K562 (cell line): ENCODE results near the gene ANAPC5. TPM values are rescaled to one million over a fixed set of nuclear protein-coding genes. Genes with fewer than 3 reads are reported as not detected.

Source experiments
- BCL6 ChIP-seq: fragments of 250-450 bp; sonication (Bioruptor Pico); IDR thresholded peaks from 2 replicates; pipeline ENCODE4 v1.4.0; 2020
- CC2D1A ChIP-seq: fragments of 450-650 bp; IDR thresholded peaks from 2 replicates; pipeline ENCODE4 v1.6.1; 2017; ENCODE audit warnings: mild to moderate bottlenecking
- CTCF ChIP-seq, 3 experiments: IDR thresholded peaks in 2 of 3; conservative IDR thresholded peaks in 1 of 3; 2 replicates each; pipeline ENCODE4 v1.5.1; 2011 to 2012; ENCODE audit warnings: low read length in 3 of 3, mild to moderate bottlenecking in 3 of 3, control low read depth in 2 of 3, improper control_type of control experiment in 1 of 3, inconsistent platforms in 1 of 3, low read depth in 1 of 3, mixed read lengths in 1 of 3, moderate library complexity in 1 of 3; ENCODE audit not compliant: insufficient read depth in 2 of 3
- CXXC5 ChIP-seq: fragments of 250-450 bp; sonication (Bioruptor Pico); IDR thresholded peaks from 2 replicates; pipeline ENCODE4 v1.8.0; 2022; ENCODE audit warnings: inconsistent platforms, mild to moderate bottlenecking, moderate library complexity
- ETV1 ChIP-seq: fragments of 450-650 bp; conservative IDR thresholded peaks from 2 replicates; pipeline ENCODE4 v1.6.1; 2016; ENCODE audit warnings: missing genetic modification characterization, control low read depth, low read depth, missing compliant biosample characterization
- FOXM1 ChIP-seq, 2 experiments: fragments of 450-650 bp in 1 of 2; sonication (generic) in 1 of 2; formaldehyde crosslinking in 1 of 2; IDR thresholded peaks; 2 replicates each; pipeline versions ENCODE4 v1.6.1 to v1.9.0; 2017 to 2022; ENCODE audit warnings: low read depth in 2 of 2, mild to moderate bottlenecking in 2 of 2, missing genetic modification reagents in 1 of 2, moderate library complexity in 1 of 2
- IRF2 ChIP-seq: sonication (generic); formaldehyde crosslinking; IDR thresholded peaks from 2 replicates; pipeline ENCODE4 v1.8.1; 2022; ENCODE audit warnings: mild to moderate bottlenecking, missing genetic modification reagents
- JUN ChIP-seq, 2 experiments: sonication (generic) in 1 of 2; formaldehyde crosslinking in 1 of 2; IDR thresholded peaks; 2 replicates each; pipeline versions ENCODE4 v1.6.1 to v1.8.0; 2012 to 2022; ENCODE audit warnings: borderline replicate concordance in 2 of 2, mild to moderate bottlenecking in 2 of 2, improper control_type of control experiment in 1 of 2, low read depth in 1 of 2, low read length in 1 of 2, missing genetic modification reagents in 1 of 2
- JUND ChIP-seq, 2 experiments: IDR thresholded peaks; 2 replicates in 1 of 2; 3 replicates in 1 of 2; pipeline ENCODE4 v1.6.1; 2011; ENCODE audit warnings: borderline replicate concordance in 2 of 2, low read depth in 2 of 2, low read length in 2 of 2, improper control_type of control experiment in 1 of 2, missing biosample characterization in 1 of 2, missing genetic modification characterization in 1 of 2, missing genetic modification reagents in 1 of 2
- KDM4B ChIP-seq, 2 experiments: fragments of 450-650 bp in 1 of 2; sonication (generic) in 1 of 2; IDR thresholded peaks; 2 replicates each; pipeline ENCODE4 v1.6.1; 2016 to 2017; ENCODE audit warnings: borderline replicate concordance in 2 of 2, antibody characterized with exemption in 1 of 2, low read depth in 1 of 2, mild to moderate bottlenecking in 1 of 2
- MCM5 ChIP-seq: fragments of 450-650 bp; IDR thresholded peaks from 2 replicates; pipeline ENCODE4 v1.6.1; 2016; ENCODE audit warnings: low read depth
- MTA3 ChIP-seq: fragments of 450-650 bp; formaldehyde crosslinking; IDR thresholded peaks from 2 replicates; pipeline ENCODE4 v1.6.1; 2017; ENCODE audit warnings: mild to moderate bottlenecking, borderline replicate concordance
- MYC ChIP-seq, 2 experiments: fragments of 250-450 bp in 1 of 2; sonication (Bioruptor Pico) in 1 of 2; IDR thresholded peaks; 2 replicates each; pipeline versions ENCODE4 v1.5.1 to v1.6.1; 2012 to 2021; ENCODE audit warnings: low read depth in 2 of 2, borderline replicate concordance in 1 of 2, improper control_type of control experiment in 1 of 2, low read length in 1 of 2, mild to moderate bottlenecking in 1 of 2, moderate library complexity in 1 of 2
- RCOR1 ChIP-seq, 2 experiments: IDR thresholded peaks; 2 replicates each; pipeline ENCODE4 v1.6.1; 2012; ENCODE audit warnings: low read depth in 2 of 2, low read length in 2 of 2, borderline replicate concordance in 1 of 2, improper control_type of control experiment in 1 of 2
- SIN3A ChIP-seq, 2 experiments: fragments of 150-350 bp in 1 of 2; IDR thresholded peaks; 2 replicates each; pipeline ENCODE4 v1.6.1; 2011 to 2016; ENCODE audit warnings: borderline replicate concordance in 2 of 2, low read depth in 2 of 2, low read length in 2 of 2, mild to moderate bottlenecking in 2 of 2, moderate library complexity in 2 of 2; ENCODE audit not compliant: control insufficient read depth in 1 of 2
- TAF7 ChIP-seq: fragments of 450-650 bp; IDR thresholded peaks from 2 replicates; pipeline ENCODE4 v1.6.1; 2016; ENCODE audit warnings: missing genetic modification characterization, missing compliant biosample characterization
- USF1 ChIP-seq: sonication (generic); formaldehyde crosslinking; IDR thresholded peaks from 2 replicates; pipeline ENCODE4 v1.9.0; 2022; ENCODE audit warnings: mild to moderate bottlenecking, missing genetic modification reagents
- XRCC5 ChIP-seq: fragments of 200-400 bp; formaldehyde crosslinking; IDR thresholded peaks from 2 replicates; pipeline ENCODE4 v1.6.1; 2017; ENCODE audit warnings: low read depth, mild to moderate bottlenecking, low read length
- ZNF24 ChIP-seq: fragments of 450-650 bp; IDR thresholded peaks from 2 replicates; pipeline ENCODE4 v1.6.1; 2016
- polyA plus RNA-seq, 8 experiments: library from polyadenylated mRNA; depleted of rRNA in 4 of 8; stranded (reverse) in 5 of 8; unstranded in 3 of 8; fragments of >200 nt; fragmentation: Nextera tagmentation in 2 of 8; fragmentation: Illumina TruSeq in 1 of 8; extraction: Ambion mirVana in 2 of 8; extraction: Trizol in 1 of 8; gene quantifications; 2 replicates each; pipeline versions ENCODE4 v1.2.1 to v1.2.3, GENCODE V29; 2011 to 2014; ENCODE audit warnings: inconsistent platforms in 1 of 8, missing spikeins in 1 of 8
- total RNA-seq, 7 experiments: library from RNA; depleted of rRNA in 6 of 7; stranded (reverse); fragments of >200 nt in 6 of 7; fragmentation: Illumina TruSeq in 2 of 7; extraction: Trizol in 2 of 7; gene quantifications; 2 replicates each; pipeline versions ENCODE4 v1.2.1 to v1.2.3, GENCODE V29; 2011 to 2021; ENCODE audit warnings: low replicate concordance in 1 of 7
- TF ChIP-seq, protein P1 (sequence below): sonication (generic); formaldehyde crosslinking; IDR thresholded peaks from 2 replicates; pipeline ENCODE4 v1.8.0; 2022; ENCODE audit warnings: mild to moderate bottlenecking, missing genetic modification reagents

The ANAPC5 gene
- total and polyA plus RNA-seq, 9 of the 15 experiments (the other 6 are each of a cell fraction or from before 2014, with no cell fraction given) = 136 to 315 (median 197) TPM

- TF ChIP-seq MYC (IDR thresholded peaks at IDR 0.05; ENCODE audit: low read depth, low read length) (no peak), MYC (CRISPR knock-in tag; IDR thresholded peaks at IDR 0.05; ENCODE audit: borderline replicate concordance, low read depth) (peak; percentile 59; the same call in 1 of the 2 replicates), JUN (IDR thresholded peaks at IDR 0.05; ENCODE audit: borderline replicate concordance, low read depth, low read length) (peak; percentile 36), JUN (CRISPR knock-in tag; IDR thresholded peaks at IDR 0.05; ENCODE audit: borderline replicate concordance) (no peak), IRF2 (CRISPR knock-in tag) (no peak), SIN3A (IDR thresholded peaks at IDR 0.05; ENCODE audit: borderline replicate concordance in 2 of 2, control insufficient read depth in 1 of 2, low read depth in 2 of 2, low read length in 2 of 2) (no peak), CC2D1A (no peak), CTCF (IDR thresholded peaks at IDR 0.05 in 2 of 3, conservative IDR thresholded peaks at IDR 0.05 in 1 of 3; ENCODE audit: insufficient read depth in 2 of 3, low read depth in 1 of 3, low read length in 3 of 3) (no peak), RCOR1 (IDR thresholded peaks at IDR 0.05; ENCODE audit: borderline replicate concordance in 1 of 2, low read depth in 2 of 2, low read length in 2 of 2) (peak in 1 of 2 experiments; percentile 56; a peak in 1 of 4 replicates), ETV1 (peak; percentile 42; the same call in 1 of the 2 replicates), MTA3 (no peak), FOXM1 (IDR thresholded peaks at IDR 0.05; ENCODE audit: low read depth) (peak; percentile 43; the same call in 1 of the 2 replicates), FOXM1 (CRISPR knock-in tag; IDR thresholded peaks at IDR 0.05; ENCODE audit: low read depth) (no peak), JUND (IDR thresholded peaks at IDR 0.05; ENCODE audit: borderline replicate concordance, low read depth, low read length) (peak; percentile 55; the same call in 1 of the 2 replicates), JUND (tag; IDR thresholded peaks at IDR 0.05; ENCODE audit: borderline replicate concordance, low read depth, low read length) (peak; percentile 53; the same call in 1 of the 3 replicates), CXXC5 (peak; percentile 65), MCM5 (no peak), BCL6 (no peak), USF1 (CRISPR knock-in tag) (no peak), XRCC5 (no peak), KDM4B (IDR thresholded peaks at IDR 0.05; ENCODE audit: borderline replicate concordance in 2 of 2, low read depth in 1 of 2) (no peak), TAF7 (tag) (0 out of 2 replicates have a peak, but pooled peaks have one; percentile 41), ZNF24 (0 out of 2 replicates have a peak, but pooled peaks have one; percentile 7)
- TF ChIP-seq, protein P1, sequence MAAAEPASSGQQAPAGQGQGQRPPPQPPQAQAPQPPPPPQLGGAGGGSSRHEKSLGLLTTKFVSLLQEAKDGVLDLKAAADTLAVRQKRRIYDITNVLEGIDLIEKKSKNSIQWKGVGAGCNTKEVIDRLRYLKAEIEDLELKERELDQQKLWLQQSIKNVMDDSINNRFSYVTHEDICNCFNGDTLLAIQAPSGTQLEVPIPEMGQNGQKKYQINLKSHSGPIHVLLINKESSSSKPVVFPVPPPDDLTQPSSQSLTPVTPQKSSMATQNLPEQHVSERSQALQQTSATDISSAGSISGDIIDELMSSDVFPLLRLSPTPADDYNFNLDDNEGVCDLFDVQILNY (CRISPR knock-in tag) = no peak
Measured at GRCh38 chr12:121325922-121326396, 26.3 kb downstream of the ANAPC5 start (continued).
